GM21367 (cell line): ENCODE data around the gene CCDC148.

Experiments
- ATAC-seq: cut with Tn5 transposase; IDR thresholded peaks from one replicate; pipeline ENCODE4 v1.9.1; 2021; ENCODE audit not compliant: unreplicated experiment

The CCDC148 gene

DNA sequence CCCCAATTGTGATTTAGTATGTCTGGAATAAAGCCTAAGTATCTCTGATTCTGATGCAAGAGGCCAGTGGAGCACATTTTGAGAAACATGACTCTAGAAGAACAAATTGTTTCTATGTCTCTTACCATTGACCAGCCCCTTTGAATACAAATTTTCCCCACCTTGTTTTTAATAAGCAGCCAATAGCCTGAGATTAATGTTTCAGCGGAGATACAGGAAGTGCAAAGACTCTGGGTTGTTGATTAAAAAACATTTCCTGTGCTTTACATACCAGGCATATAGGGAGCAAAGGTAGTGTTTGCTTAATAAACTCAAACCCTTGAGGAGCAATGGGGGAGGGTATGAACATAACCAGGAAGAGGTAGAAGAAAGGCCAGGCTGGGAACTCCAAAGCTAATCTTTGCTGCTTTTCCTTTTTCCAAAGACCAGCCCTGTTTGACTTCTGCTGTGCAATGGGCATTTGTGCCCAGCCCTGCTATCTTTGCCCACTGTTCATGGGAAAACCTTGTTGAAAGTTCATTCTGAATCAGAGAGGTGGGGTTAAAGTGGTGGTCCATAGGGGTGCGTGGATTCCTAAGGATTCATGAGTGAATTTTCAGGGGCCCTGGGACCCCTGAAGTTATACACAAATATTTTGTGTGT, 325.6 kb downstream of the CCDC148 start:
- ATAC-seq: no peak

DNA sequence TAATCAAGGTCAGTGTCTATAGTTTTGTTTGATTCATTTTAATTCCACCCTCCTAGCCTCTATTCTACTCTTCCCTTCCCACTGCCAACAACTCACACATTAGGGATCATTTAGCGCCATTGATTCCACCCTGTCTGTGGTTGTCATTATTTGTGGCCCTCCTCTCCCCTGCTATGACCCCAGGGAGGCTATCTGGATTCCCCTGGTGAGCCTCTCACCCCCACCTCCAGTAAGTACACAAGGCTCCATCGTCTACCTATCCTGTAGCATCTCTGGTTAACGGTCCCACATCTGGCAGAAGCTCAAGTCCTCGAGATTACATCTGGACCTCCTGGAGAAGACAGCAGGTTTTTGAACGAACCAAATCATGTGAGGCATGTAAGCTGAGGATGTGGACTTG, 327.5 kb downstream of the CCDC148 start:
- ATAC-seq: no peak

- ATAC-seq: no peak
These were observed 328.2 kb downstream of the CCDC148 start for GRCh38 chr2:158128168-158128973.

DNA sequence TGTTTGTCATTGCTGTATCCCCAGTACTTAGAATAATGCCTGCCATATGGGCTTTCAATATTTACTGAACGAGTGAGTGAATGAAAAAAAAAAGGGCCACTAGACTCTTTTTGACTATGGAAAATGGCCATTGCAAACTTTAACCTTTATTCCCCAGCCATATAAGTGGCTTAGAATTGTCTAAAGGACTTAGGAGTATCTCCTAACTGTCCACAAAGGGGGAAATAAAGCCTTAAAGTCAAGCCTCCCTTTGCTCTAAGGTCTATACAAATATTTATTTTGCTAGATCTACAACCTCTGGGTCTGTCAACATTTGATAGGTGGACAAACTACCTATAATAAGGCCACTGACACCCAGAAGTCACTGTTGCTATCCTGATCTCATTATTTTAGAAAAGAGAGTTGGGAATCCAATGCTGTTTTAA, 329.2 kb downstream of the CCDC148 start:
- no peak for ATAC-seq

DNA sequence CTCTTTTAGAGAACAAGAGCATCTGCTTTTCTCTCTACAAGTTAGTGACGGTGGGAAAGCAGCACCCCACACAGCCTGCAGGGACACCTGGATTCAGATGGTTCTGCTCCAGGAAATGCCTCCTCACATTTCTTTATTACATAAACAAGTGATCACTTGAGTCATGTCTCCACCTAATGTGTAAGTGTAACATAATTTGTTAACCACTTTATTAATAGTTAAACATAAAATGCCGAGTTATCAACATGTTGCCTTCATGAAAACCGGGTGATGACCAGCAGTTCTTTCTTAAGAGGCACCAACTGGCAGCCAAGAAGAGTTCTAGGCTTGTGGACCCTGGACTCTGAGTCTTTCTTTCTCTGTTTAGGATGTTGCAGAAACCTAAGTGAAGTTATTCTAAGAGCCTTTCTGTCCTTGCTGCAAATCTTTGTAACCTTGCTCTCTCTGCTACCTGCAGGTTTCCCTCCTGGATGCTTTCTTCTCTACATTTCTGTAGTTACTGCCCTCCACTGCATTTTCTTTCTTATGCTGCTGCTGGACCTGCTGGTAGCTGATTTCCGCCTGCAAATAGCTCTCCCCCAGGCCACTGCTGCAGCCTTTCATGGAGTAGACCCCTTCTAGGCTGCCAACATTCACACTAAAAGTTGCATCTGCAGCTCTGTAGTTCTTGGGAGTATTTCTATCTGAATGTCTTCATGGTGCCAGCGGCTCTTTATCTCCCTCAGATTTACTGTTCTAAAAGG, 330.6 kb downstream of the CCDC148 start:
- ATAC-seq: no peak

DNA sequence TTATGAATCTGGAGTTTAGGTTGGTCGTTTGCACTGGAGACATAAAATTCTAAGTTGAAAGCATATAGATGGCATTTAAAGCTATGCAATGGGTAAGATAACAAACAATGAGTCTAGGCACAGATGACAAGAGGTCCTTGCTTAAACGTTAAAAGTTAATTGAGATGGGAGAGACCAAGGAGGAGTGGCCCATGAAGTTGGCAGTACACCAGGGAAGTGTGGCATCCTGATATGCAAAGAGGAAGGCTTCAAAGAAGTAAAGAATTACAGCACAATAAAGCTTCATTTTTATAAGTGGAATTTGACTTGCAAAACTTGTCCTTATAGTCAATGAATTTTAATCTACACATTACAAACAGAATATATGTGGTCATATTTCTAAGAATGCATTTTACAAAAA, 331.7 kb downstream of the CCDC148 start:
- no peak for ATAC-seq
